ENCODE measurements around the gene NDP.

The NDP gene

DNA sequence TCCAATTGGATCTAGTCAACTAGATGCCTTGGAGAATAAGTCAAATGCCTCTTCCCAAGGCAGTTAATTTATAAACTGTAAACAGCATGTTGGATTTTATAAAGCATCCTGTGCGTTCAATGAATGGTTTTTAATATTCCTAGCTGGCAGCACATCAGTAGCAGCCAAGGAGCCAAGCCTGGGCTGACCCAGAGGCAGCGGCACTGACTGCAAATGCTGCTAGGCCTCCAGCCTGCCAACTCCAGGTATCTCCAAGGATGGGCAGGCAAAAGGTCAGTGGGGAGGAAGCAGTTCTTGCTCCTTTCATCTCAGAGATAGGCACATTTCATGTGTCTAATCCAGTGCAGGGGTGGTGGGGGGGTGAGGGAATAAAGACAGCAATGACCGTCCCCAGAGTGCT is 9.5 kb downstream of the NDP start:
- no peak for DNase-seq (ENCODE audit: low read depth)
- TF ChIP-seq, protein P1, sequence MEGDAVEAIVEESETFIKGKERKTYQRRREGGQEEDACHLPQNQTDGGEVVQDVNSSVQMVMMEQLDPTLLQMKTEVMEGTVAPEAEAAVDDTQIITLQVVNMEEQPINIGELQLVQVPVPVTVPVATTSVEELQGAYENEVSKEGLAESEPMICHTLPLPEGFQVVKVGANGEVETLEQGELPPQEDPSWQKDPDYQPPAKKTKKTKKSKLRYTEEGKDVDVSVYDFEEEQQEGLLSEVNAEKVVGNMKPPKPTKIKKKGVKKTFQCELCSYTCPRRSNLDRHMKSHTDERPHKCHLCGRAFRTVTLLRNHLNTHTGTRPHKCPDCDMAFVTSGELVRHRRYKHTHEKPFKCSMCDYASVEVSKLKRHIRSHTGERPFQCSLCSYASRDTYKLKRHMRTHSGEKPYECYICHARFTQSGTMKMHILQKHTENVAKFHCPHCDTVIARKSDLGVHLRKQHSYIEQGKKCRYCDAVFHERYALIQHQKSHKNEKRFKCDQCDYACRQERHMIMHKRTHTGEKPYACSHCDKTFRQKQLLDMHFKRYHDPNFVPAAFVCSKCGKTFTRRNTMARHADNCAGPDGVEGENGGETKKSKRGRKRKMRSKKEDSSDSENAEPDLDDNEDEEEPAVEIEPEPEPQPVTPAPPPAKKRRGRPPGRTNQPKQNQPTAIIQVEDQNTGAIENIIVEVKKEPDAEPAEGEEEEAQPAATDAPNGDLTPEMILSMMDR (IDR thresholded peaks at IDR 0.05; ENCODE audit: insufficient read depth, low read depth, low read length, missing control alignments) = no peak
- no peak overlapping the region for H3K4me3 ChIP-seq (ENCODE audit: low read length)

DNA sequence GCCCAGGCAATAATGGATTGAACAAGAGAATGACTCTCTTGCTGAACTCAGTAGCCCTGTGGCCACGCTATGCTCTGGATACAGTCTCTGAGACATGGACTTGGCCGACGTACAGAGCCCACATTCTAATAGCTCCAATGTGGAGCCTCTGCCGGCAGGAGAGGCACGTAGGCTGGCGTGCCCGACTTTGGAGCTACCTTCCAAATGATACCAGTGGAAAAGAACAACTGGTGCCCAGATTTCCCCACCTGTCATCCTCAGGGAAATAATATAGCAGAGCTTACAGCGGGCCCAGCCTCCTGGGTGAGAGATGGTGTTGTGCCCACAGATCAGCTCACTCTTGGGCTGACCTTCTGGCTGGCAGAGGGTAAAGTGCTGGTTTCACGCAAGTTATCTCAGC is 10.6 kb downstream of the NDP start:
- H3K4me3 ChIP-seq (ENCODE audit: low read length) = no peak overlapping the region
- TF ChIP-seq, protein P1 (IDR thresholded peaks at IDR 0.05; ENCODE audit: insufficient read depth, low read depth, low read length, missing control alignments) = no peak
- no peak for DNase-seq (ENCODE audit: low read depth)

GRCh38 chrX:43961699-43962098 is 11.5 kb downstream of the NDP start:
- no peak for DNase-seq (ENCODE audit: low read depth)
- H3K4me3 ChIP-seq (ENCODE audit: low read length) = no peak overlapping the region
- TF ChIP-seq, protein P1 (IDR thresholded peaks at IDR 0.05; ENCODE audit: insufficient read depth, low read depth, low read length, missing control alignments) = peak; percentile 19

- no peak overlapping the region for H3K4me3 ChIP-seq (ENCODE audit: low read length)
- peak; percentile 79 for DNase-seq (ENCODE audit: low read depth)
- TF ChIP-seq, protein P1 (IDR thresholded peaks at IDR 0.05; ENCODE audit: insufficient read depth, low read depth, low read length, missing control alignments) = peak; percentile 74
These were observed 14.7 kb downstream of the NDP start for GRCh38 chrX:43958529-43958928.

GRCh38 chrX:43956034-43956433 is 17.2 kb downstream of the NDP start:
- no peak overlapping the region for H3K4me3 ChIP-seq (ENCODE audit: low read length)
- DNase-seq (ENCODE audit: low read depth) = peak; percentile 11
- TF ChIP-seq, protein P1 (IDR thresholded peaks at IDR 0.05; ENCODE audit: insufficient read depth, low read depth, low read length, missing control alignments) = no peak

- H3K4me3 ChIP-seq (ENCODE audit: low read length) = no peak overlapping the region
- DNase-seq (ENCODE audit: low read depth) = peak; percentile 10
- TF ChIP-seq, protein P1 (IDR thresholded peaks at IDR 0.05; ENCODE audit: insufficient read depth, low read depth, low read length, missing control alignments) = no peak
These were observed 20.0 kb downstream of the NDP start for GRCh38 chrX:43953218-43953617.

GRCh38 chrX:43949669-43950068 is 23.5 kb downstream of the NDP start:
- no peak overlapping the region for H3K4me3 ChIP-seq (ENCODE audit: low read length)
- TF ChIP-seq, protein P1 (IDR thresholded peaks at IDR 0.05; ENCODE audit: insufficient read depth, low read depth, low read length, missing control alignments) = peak; percentile 49
- DNase-seq (ENCODE audit: low read depth) = peak; percentile 15

Data from epithelial cell of esophagus (primary cell).